GM23338 (cell line): ENCODE results near the gene ACAN. TPM values are rescaled to one million over a fixed set of nuclear protein-coding genes. Genes with fewer than 3 reads are reported as not detected.

Experiments used
- ATAC-seq: fragments of 200-7000 bp; cut with Tn5 transposase; 3 replicates; pipeline ENCODE4 v1.9.1; 2020
- DNase-seq: peaks from one replicate; pipeline ENCODE4 v3.0.0-alpha.2; 2015; ENCODE audit warnings: low spot score
- H2AFZ ChIP-seq: fragments of 200-600 bp; sonication (generic); 2 replicates; pipeline ENCODE4 v1.8.0; 2016; ENCODE audit warnings: antibody characterized with exemption, mild to moderate bottlenecking, moderate library complexity
- H3F3A ChIP-seq: fragments of 200-600 bp; sonication (generic); replicated peaks from 2 replicates; pipeline ENCODE4 v1.8.0; 2017; ENCODE audit warnings: antibody characterized with exemption, mixed run types, low read depth
- H3K27ac ChIP-seq: fragments of 200-600 bp; sonication (generic); 2 replicates; pipeline ENCODE4 v1.6.1; 2016; ENCODE audit warnings: low read depth
- H3K27me3 ChIP-seq: fragments of 200-600 bp; sonication (generic); 2 replicates; pipeline ENCODE4 v1.8.0; 2016; ENCODE audit warnings: mild to moderate bottlenecking, mixed run types, moderate library complexity; ENCODE audit not compliant: insufficient read depth
- H3K36me3 ChIP-seq: fragments of 200-600 bp; sonication (generic); 2 replicates; pipeline ENCODE4 v1.8.0; 2016; ENCODE audit warnings: mild to moderate bottlenecking; ENCODE audit not compliant: insufficient read depth
- H3K4me1 ChIP-seq: fragments of 200-600 bp; sonication (generic); 2 replicates; pipeline ENCODE4 v1.8.0; 2016; ENCODE audit warnings: mild to moderate bottlenecking, moderate library complexity; ENCODE audit not compliant: insufficient read depth
- H3K4me2 ChIP-seq: fragments of 200-600 bp; sonication (generic); 2 replicates; pipeline ENCODE4 v1.7.1; 2017; ENCODE audit warnings: mixed run types
- H3K4me3 ChIP-seq: fragments of 200-600 bp; sonication (generic); 2 replicates; pipeline ENCODE4 v1.6.1; 2016; ENCODE audit warnings: mixed run types
- H3K79me2 ChIP-seq: fragments of 200-600 bp; sonication (generic); replicated peaks from 2 replicates; pipeline ENCODE4 v1.8.0; 2017; ENCODE audit warnings: mild to moderate bottlenecking; ENCODE audit not compliant: insufficient read depth
- H3K9me2 ChIP-seq: fragments of 200-600 bp; sonication (generic); 2 replicates; pipeline ENCODE4 v1.8.0; 2017; ENCODE audit not compliant: insufficient read depth
- H4K20me1 ChIP-seq: fragments of 200-600 bp; sonication (generic); replicated peaks from 2 replicates; pipeline ENCODE4 v1.8.0; 2017; ENCODE audit warnings: mild to moderate bottlenecking; ENCODE audit not compliant: insufficient read depth
- H3K27ac Mint-ChIP-seq: 2 replicates; pipeline ENCODE4 v1.8.0; 2020; ENCODE audit warnings: inconsistent platforms, mild to moderate bottlenecking, moderate library complexity, mixed read lengths
- H3K27me3 Mint-ChIP-seq: 3 replicates; pipeline ENCODE4 v1.8.0; 2022; ENCODE audit warnings: low read depth, mild to moderate bottlenecking, moderate library complexity, mixed read lengths, inconsistent platforms; ENCODE audit not compliant: insufficient read depth, poor library complexity
- H3K36me3 Mint-ChIP-seq: 3 replicates; pipeline ENCODE4 v1.8.0; 2021; ENCODE audit warnings: low read depth, mild to moderate bottlenecking, inconsistent platforms, moderate library complexity, mixed read lengths
- H3K4me1 Mint-ChIP-seq: 3 replicates; pipeline ENCODE4 v1.8.0; 2020; ENCODE audit warnings: mild to moderate bottlenecking, inconsistent platforms, mixed read lengths
- H3K4me3 Mint-ChIP-seq: 3 replicates; pipeline ENCODE4 v1.8.0; 2021; ENCODE audit warnings: moderate library complexity, mild to moderate bottlenecking, inconsistent platforms, mixed read lengths
- H3K9me3 Mint-ChIP-seq: 3 replicates; pipeline ENCODE4 v1.8.0; 2020; ENCODE audit warnings: moderate library complexity, mild to moderate bottlenecking, inconsistent platforms, mixed read lengths
- CREB1 ChIP-seq: fragments of 250-450 bp; sonication (Bioruptor Pico); IDR thresholded peaks from 2 replicates; pipeline ENCODE4 v1.5.0; 2020; ENCODE audit warnings: low read depth, mild to moderate bottlenecking, moderate library complexity
- EZH2phosphoT487 ChIP-seq: fragments of 200-600 bp; sonication (generic); IDR thresholded peaks from one replicate; pipeline ENCODE4 v1.8.1; 2018; ENCODE audit warnings: antibody characterized with exemption; ENCODE audit not compliant: unreplicated experiment
- JUNB ChIP-seq: IDR thresholded peaks from one replicate; pipeline ENCODE4 v1.6.1; 2016; ENCODE audit warnings: antibody characterized with exemption; ENCODE audit not compliant: unreplicated experiment
- NANOG ChIP-seq: IDR thresholded peaks from 2 replicates; pipeline ENCODE4 v1.6.1; 2016; ENCODE audit warnings: antibody characterized with exemption, borderline replicate concordance
- STAT1 ChIP-seq: IDR thresholded peaks from one replicate; pipeline ENCODE4 v1.6.1; 2016; ENCODE audit warnings: antibody characterized with exemption; ENCODE audit not compliant: unreplicated experiment
- ZNF331 ChIP-seq: fragments of 250-450 bp; sonication (Bioruptor Pico); IDR thresholded peaks from 2 replicates; pipeline ENCODE4 v1.5.0; 2020; ENCODE audit warnings: low read depth, mild to moderate bottlenecking, moderate library complexity
- polyA plus RNA-seq: library from polyadenylated mRNA; unstranded; fragments of >200 nt; fragmentation: Nextera tagmentation; extraction: Ambion mirVana; gene quantifications from 2 replicates; pipeline ENCODE4 v1.2.1, GENCODE V29; 2016
- total RNA-seq: library from RNA; depleted of rRNA; stranded (reverse); fragments of >200 nt; shearing (Covaris generic); gene quantifications from 2 replicates; pipeline ENCODE4 v1.2.3, GENCODE V29; 2014
- TF ChIP-seq, protein P1 (sequence below), 2 experiments: fragments of 200-600 bp in 1 of 2; sonication (generic) in 1 of 2; conservative IDR thresholded peaks; 2 replicates each; pipeline versions ENCODE4 v1.5.1 to v1.6.1; 2016 to 2017; ENCODE audit warnings: antibody characterized with exemption in 2 of 2, low read depth in 2 of 2, mild to moderate bottlenecking in 2 of 2, moderate library complexity in 1 of 2
- TF ChIP-seq, protein P2 (sequence below): fragments of 250-450 bp; sonication (Bioruptor Pico); IDR thresholded peaks from 2 replicates; pipeline ENCODE4 v1.5.0; 2020; ENCODE audit warnings: mild to moderate bottlenecking, moderate library complexity

Gene ACAN
- total and polyA plus RNA-seq, 2 experiments from 2014 or later: 2.5 to 4.9 TPM

DNA sequence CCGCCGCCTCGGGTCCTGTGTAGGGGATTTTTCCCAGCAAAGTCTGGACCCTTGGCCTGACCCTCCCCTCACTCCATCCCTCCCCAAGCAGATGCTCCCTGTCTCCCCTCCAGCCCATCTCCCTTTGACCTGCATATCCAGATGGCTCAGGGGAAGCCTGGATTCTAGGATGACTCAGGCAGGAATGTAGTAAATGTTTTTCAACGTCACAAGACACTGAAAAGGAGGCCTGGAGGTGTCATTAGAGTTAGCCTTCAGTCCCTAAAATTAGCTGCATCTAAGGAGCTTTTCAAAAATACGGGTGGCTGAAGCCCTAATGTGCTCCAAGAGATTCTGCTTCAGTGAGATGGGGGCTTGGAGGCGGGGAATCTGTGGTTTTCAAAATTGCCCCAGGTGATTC is 7.2 kb downstream of the ACAN start:
- Histone ChIP-seq H3K79me2 (no peaks in the 10 kb centered on the region), H3K27me3 (peaks cover 7% of the 10 kb centered on the region), H3F3A (no peaks in the 10 kb centered on the region), H4K20me1 (no peaks in the 10 kb centered on the region), H3K36me3 (no peaks in the 10 kb centered on the region), H3K27ac (no peak overlapping the region), H3K4me3 (no peak overlapping the region), H2AFZ (no peak overlapping the region), H3K4me2 (no peak overlapping the region), H3K4me1 (no peaks in the 10 kb centered on the region), H3K9me2 (no peaks in the 10 kb centered on the region)
- ATAC-seq: no peak
- DNase-seq: no peak
- TF ChIP-seq, protein P1, sequence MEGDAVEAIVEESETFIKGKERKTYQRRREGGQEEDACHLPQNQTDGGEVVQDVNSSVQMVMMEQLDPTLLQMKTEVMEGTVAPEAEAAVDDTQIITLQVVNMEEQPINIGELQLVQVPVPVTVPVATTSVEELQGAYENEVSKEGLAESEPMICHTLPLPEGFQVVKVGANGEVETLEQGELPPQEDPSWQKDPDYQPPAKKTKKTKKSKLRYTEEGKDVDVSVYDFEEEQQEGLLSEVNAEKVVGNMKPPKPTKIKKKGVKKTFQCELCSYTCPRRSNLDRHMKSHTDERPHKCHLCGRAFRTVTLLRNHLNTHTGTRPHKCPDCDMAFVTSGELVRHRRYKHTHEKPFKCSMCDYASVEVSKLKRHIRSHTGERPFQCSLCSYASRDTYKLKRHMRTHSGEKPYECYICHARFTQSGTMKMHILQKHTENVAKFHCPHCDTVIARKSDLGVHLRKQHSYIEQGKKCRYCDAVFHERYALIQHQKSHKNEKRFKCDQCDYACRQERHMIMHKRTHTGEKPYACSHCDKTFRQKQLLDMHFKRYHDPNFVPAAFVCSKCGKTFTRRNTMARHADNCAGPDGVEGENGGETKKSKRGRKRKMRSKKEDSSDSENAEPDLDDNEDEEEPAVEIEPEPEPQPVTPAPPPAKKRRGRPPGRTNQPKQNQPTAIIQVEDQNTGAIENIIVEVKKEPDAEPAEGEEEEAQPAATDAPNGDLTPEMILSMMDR (conservative IDR thresholded peaks at IDR 0.05; ENCODE audit: low read depth in 2 of 2): no peak
- TF ChIP-seq CREB1 (no peak), EZH2phosphoT487 (no peak), ZNF331 (CRISPR knock-in tag) (no peak)
- Mint-ChIP-seq H3K9me3 (no peaks in the 10 kb centered on the region), H3K4me1 (peaks cover 14% of the 10 kb centered on the region), H3K4me3 (no peak overlapping the region), H3K36me3 (no peaks in the 10 kb centered on the region), H3K27ac (no peak overlapping the region), H3K27me3 (peaks cover 22% of the 10 kb centered on the region)

DNA sequence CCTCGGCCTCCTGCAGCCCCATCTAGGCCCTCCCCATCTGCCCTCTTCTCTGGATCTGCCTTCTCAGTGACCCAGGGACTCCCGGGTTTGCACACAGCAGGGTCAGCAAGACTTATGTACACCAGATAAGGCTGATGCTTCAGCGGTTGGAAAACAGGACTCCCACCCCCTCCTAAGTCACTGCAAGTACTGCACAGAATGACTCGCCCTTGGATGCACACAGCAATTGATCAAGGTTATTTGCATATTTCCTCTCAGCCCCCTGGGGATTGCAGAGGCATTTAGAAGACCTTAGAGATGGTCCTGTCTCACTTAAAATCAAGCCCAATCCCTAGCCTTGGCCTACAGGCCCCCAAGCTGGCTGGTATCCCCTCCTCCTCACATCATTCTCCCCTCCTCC is 8.9 kb downstream of the ACAN start:
- Mint-ChIP-seq H3K27ac (no peak overlapping the region), H3K36me3 (no peaks in the 10 kb centered on the region), H3K9me3 (no peaks in the 10 kb centered on the region), H3K27me3 (peaks cover 13% of the 10 kb centered on the region), H3K4me3 (no peak overlapping the region), H3K4me1 (peaks cover 14% of the 10 kb centered on the region)
- Histone ChIP-seq H3F3A (no peaks in the 10 kb centered on the region), H3K4me3 (no peak overlapping the region), H3K27ac (no peak overlapping the region), H2AFZ (no peak overlapping the region), H3K27me3 (no peaks in the 10 kb centered on the region), H3K36me3 (no peaks in the 10 kb centered on the region), H3K4me2 (no peak overlapping the region), H3K79me2 (no peaks in the 10 kb centered on the region), H4K20me1 (no peaks in the 10 kb centered on the region), H3K9me2 (no peaks in the 10 kb centered on the region), H3K4me1 (no peaks in the 10 kb centered on the region)
- ATAC-seq: no peak
- TF ChIP-seq EZH2phosphoT487: no peak
- no peak for DNase-seq

DNA sequence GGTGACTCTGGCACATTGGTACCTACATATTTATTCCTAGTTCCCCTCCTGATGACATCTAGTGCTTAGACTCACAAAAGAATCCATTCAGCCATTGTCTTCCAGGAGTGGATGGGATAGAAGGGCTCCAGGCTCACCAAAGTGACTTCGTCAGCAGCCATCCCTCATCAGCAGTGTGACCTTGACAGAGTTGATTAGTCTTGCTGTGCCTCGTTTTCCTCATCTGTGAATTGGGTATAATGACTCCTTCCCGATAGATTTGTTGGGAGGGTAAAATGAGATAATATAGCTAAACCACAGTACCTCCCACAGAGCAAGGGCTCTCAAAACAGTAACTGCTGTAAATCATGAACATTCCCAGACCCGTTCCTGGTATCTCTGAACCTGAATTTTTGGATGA is 10.7 kb downstream of the ACAN start:
- H3K27me3 ChIP-seq: no peaks in the 10 kb centered on the region
- no peaks in the 10 kb centered on the region for H3K4me1 ChIP-seq
- H3K9me3 Mint-ChIP-seq: no peaks in the 10 kb centered on the region
- H4K20me1 ChIP-seq: no peaks in the 10 kb centered on the region
- no peak for DNase-seq
- no peaks in the 10 kb centered on the region for H3K79me2 ChIP-seq
- H2AFZ ChIP-seq: no peak overlapping the region
- no peaks in the 10 kb centered on the region for H3K9me2 ChIP-seq
- H3K27me3 Mint-ChIP-seq: peaks cover 15% of the 10 kb centered on the region
- no peak for ATAC-seq
- no peak overlapping the region for H3K27ac ChIP-seq
- H3K4me3 Mint-ChIP-seq: no peak overlapping the region
- no peaks in the 10 kb centered on the region for H3F3A ChIP-seq
- no peak overlapping the region for H3K27ac Mint-ChIP-seq
- H3K4me3 ChIP-seq: no peak overlapping the region
- no peaks in the 10 kb centered on the region for H3K36me3 Mint-ChIP-seq
- H3K36me3 ChIP-seq: no peaks in the 10 kb centered on the region
- no peak for TF ChIP-seq STAT1
- TF ChIP-seq, protein P2, sequence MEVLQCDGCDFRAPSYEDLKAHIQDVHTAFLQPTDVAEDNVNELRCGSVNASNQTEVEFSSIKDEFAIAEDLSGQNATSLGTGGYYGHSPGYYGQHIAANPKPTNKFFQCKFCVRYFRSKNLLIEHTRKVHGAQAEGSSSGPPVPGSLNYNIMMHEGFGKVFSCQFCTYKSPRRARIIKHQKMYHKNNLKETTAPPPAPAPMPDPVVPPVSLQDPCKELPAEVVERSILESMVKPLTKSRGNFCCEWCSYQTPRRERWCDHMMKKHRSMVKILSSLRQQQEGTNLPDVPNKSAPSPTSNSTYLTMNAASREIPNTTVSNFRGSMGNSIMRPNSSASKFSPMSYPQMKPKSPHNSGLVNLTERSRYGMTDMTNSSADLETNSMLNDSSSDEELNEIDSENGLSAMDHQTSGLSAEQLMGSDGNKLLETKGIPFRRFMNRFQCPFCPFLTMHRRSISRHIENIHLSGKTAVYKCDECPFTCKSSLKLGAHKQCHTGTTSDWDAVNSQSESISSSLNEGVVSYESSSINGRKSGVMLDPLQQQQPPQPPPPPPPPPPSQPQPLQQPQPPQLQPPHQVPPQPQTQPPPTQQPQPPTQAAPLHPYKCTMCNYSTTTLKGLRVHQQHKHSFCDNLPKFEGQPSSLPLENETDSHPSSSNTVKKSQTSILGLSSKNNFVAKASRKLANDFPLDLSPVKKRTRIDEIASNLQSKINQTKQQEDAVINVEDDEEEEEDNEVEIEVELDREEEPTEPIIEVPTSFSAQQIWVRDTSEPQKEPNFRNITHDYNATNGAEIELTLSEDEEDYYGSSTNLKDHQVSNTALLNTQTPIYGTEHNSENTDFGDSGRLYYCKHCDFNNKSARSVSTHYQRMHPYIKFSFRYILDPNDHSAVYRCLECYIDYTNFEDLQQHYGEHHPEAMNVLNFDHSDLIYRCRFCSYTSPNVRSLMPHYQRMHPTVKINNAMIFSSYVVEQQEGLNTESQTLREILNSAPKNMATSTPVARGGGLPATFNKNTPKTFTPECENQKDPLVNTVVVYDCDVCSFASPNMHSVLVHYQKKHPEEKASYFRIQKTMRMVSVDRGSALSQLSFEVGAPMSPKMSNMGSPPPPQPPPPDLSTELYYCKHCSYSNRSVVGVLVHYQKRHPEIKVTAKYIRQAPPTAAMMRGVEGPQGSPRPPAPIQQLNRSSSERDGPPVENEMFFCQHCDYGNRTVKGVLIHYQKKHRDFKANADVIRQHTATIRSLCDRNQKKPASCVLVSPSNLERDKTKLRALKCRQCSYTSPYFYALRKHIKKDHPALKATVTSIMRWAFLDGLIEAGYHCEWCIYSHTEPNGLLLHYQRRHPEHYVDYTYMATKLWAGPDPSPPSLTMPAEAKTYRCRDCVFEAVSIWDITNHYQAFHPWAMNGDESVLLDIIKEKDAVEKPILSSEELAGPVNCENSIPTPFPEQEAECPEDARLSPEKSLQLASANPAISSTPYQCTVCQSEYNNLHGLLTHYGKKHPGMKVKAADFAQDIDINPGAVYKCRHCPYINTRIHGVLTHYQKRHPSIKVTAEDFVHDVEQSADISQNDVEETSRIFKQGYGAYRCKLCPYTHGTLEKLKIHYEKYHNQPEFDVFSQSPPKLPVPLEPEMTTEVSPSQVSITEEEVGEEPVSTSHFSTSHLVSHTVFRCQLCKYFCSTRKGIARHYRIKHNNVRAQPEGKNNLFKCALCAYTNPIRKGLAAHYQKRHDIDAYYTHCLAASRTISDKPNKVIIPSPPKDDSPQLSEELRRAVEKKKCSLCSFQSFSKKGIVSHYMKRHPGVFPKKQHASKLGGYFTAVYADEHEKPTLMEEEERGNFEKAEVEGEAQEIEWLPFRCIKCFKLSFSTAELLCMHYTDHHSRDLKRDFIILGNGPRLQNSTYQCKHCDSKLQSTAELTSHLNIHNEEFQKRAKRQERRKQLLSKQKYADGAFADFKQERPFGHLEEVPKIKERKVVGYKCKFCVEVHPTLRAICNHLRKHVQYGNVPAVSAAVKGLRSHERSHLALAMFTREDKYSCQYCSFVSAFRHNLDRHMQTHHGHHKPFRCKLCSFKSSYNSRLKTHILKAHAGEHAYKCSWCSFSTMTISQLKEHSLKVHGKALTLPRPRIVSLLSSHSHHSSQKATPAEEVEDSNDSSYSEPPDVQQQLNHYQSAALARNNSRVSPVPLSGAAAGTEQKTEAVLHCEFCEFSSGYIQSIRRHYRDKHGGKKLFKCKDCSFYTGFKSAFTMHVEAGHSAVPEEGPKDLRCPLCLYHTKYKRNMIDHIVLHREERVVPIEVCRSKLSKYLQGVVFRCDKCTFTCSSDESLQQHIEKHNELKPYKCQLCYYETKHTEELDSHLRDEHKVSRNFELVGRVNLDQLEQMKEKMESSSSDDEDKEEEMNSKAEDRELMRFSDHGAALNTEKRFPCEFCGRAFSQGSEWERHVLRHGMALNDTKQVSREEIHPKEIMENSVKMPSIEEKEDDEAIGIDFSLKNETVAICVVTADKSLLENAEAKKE (CRISPR knock-in tag): no peak
- TF ChIP-seq JUNB: no peak
- TF ChIP-seq CREB1: no peak
- no peak for TF ChIP-seq NANOG
- H3K4me1 Mint-ChIP-seq: peaks cover 14% of the 10 kb centered on the region
- no peak overlapping the region for H3K4me2 ChIP-seq
